ENCODE data around the gene SP2.
"Not testable (repeated sequence)": the region's sequence is repeated elsewhere in the genome, so short reads cannot be mapped to it uniquely, and the experiment has no call there.

SP2 gene

GRCh38 chr17:47917581-47917980 is 21.5 kb downstream of the SP2 start:
- H3K56ac ChIP-seq (ENCODE audit: low read length), result no peak overlapping the region
- H3K18ac ChIP-seq (ENCODE audit: low read length), result no peak overlapping the region
- H3K27me3 ChIP-seq (ENCODE audit: insufficient read depth, low read length, poor library complexity), result no peaks in the 10 kb centered on the region
- no peaks in the 10 kb centered on the region for H3K36me3 ChIP-seq (ENCODE audit: control insufficient read depth, insufficient read depth, low read length)
- H2BK15ac ChIP-seq (replicated peaks; ENCODE audit: low read depth), result no peak overlapping the region
- H3K27ac ChIP-seq (ENCODE audit: low read depth, low read length), result no peak overlapping the region
- H3K4me3 ChIP-seq (ENCODE audit: low read length), result no peak overlapping the region
- no peak overlapping the region for H3K9ac ChIP-seq (ENCODE audit: low read length)
- H3K4me1 ChIP-seq (ENCODE audit: control insufficient read depth, low read depth, low read length), result no peaks in the 10 kb centered on the region
- no peak overlapping the region for H2AK5ac ChIP-seq (ENCODE audit: low read length)
- DNase-seq, result no peak
- no peaks in the 10 kb centered on the region for H3K79me2 ChIP-seq (ENCODE audit: control insufficient read depth, insufficient read depth, low read length)
- no CpG with 5 or more reads among the region's 2 CpGs for WGBS (ENCODE audit: extremely low coverage, insufficient coverage, low lambda C conversion rate)
- no peak overlapping the region for H3K4me2 ChIP-seq (ENCODE audit: low read length)
- H2BK120ac ChIP-seq (ENCODE audit: low read depth, low read length), result no peak overlapping the region
- H4K5ac ChIP-seq (ENCODE audit: low read length), result no peak overlapping the region
- H4K8ac ChIP-seq (ENCODE audit: low read depth, low read length), result no peak overlapping the region
- H3K4ac ChIP-seq (ENCODE audit: low read depth, low read length), result no peak overlapping the region
- H3K23ac ChIP-seq (ENCODE audit: low read length), result no peak overlapping the region
- H3K79me1 ChIP-seq (ENCODE audit: low read length), result no peaks in the 10 kb centered on the region
- no peak overlapping the region for H2BK5ac ChIP-seq (ENCODE audit: low read length)

GRCh38 chr17:47918006-47918405 is 22.0 kb downstream of the SP2 start:
- Histone ChIP-seq H3K4me3 (ENCODE audit: low read length) (no peak overlapping the region), H3K27ac (ENCODE audit: low read depth, low read length) (no peak overlapping the region), H3K79me2 (ENCODE audit: control insufficient read depth, insufficient read depth, low read length) (no peaks in the 10 kb centered on the region), H3K23ac (ENCODE audit: low read length) (no peak overlapping the region), H4K5ac (ENCODE audit: low read length) (no peak overlapping the region), H3K36me3 (ENCODE audit: control insufficient read depth, insufficient read depth, low read length) (no peaks in the 10 kb centered on the region), H3K9ac (ENCODE audit: low read length) (no peak overlapping the region), H3K4me1 (ENCODE audit: control insufficient read depth, low read depth, low read length) (no peaks in the 10 kb centered on the region), H3K4ac (ENCODE audit: low read depth, low read length) (no peak overlapping the region), H2BK120ac (ENCODE audit: low read depth, low read length) (no peak overlapping the region), H2AK5ac (ENCODE audit: low read length) (no peak overlapping the region), H3K18ac (ENCODE audit: low read length) (no peak overlapping the region), H3K27me3 (ENCODE audit: insufficient read depth, low read length, poor library complexity) (no peaks in the 10 kb centered on the region), H3K4me2 (ENCODE audit: low read length) (no peak overlapping the region), H2BK15ac (replicated peaks; ENCODE audit: low read depth) (no peak overlapping the region), H3K56ac (ENCODE audit: low read length) (no peak overlapping the region), H4K8ac (ENCODE audit: low read depth, low read length) (no peak overlapping the region), H3K79me1 (ENCODE audit: low read length) (no peaks in the 10 kb centered on the region), H2BK5ac (ENCODE audit: low read length) (no peak overlapping the region)
- no peak for DNase-seq
- no CpG with 5 or more reads among the region's 2 CpGs for WGBS (ENCODE audit: extremely low coverage, insufficient coverage, low lambda C conversion rate)

GRCh38 chr17:47918991-47919390 is 23.0 kb downstream of the SP2 start:
- no peak overlapping the region for H2BK120ac ChIP-seq (ENCODE audit: low read depth, low read length)
- no peaks in the 10 kb centered on the region for H3K79me1 ChIP-seq (ENCODE audit: low read length)
- H3K56ac ChIP-seq (ENCODE audit: low read length), result no peak overlapping the region
- H2AK5ac ChIP-seq (ENCODE audit: low read length), result no peak overlapping the region
- H2BK5ac ChIP-seq (ENCODE audit: low read length), result no peak overlapping the region
- no peak overlapping the region for H2BK15ac ChIP-seq (replicated peaks; ENCODE audit: low read depth)
- H4K5ac ChIP-seq (ENCODE audit: low read length), result no peak overlapping the region
- H3K4me1 ChIP-seq (ENCODE audit: control insufficient read depth, low read depth, low read length), result no peaks in the 10 kb centered on the region
- no peak overlapping the region for H4K8ac ChIP-seq (ENCODE audit: low read depth, low read length)
- H3K4me3 ChIP-seq (ENCODE audit: low read length), result no peak overlapping the region
- H3K79me2 ChIP-seq (ENCODE audit: control insufficient read depth, insufficient read depth, low read length), result no peaks in the 10 kb centered on the region
- H3K23ac ChIP-seq (ENCODE audit: low read length), result no peak overlapping the region
- H3K4ac ChIP-seq (ENCODE audit: low read depth, low read length), result no peak overlapping the region
- no peak overlapping the region for H3K18ac ChIP-seq (ENCODE audit: low read length)
- H3K27me3 ChIP-seq (ENCODE audit: insufficient read depth, low read length, poor library complexity), result no peaks in the 10 kb centered on the region
- WGBS (ENCODE audit: extremely low coverage, insufficient coverage, low lambda C conversion rate), result no CpG with 5 or more reads among the region's 2 CpGs
- no peaks in the 10 kb centered on the region for H3K36me3 ChIP-seq (ENCODE audit: control insufficient read depth, insufficient read depth, low read length)
- H3K9ac ChIP-seq (ENCODE audit: low read length), result no peak overlapping the region
- DNase-seq, result no peak
- H3K4me2 ChIP-seq (ENCODE audit: low read length), result no peak overlapping the region
- H3K27ac ChIP-seq (ENCODE audit: low read depth, low read length), result no peak overlapping the region

GRCh38 chr17:47919889-47920288 is 23.9 kb downstream of the SP2 start:
- not testable (repeated sequence) for H3K56ac ChIP-seq (ENCODE audit: low read length); H2BK120ac ChIP-seq (ENCODE audit: low read depth, low read length); H3K4me2 ChIP-seq (ENCODE audit: low read length); H3K9ac ChIP-seq (ENCODE audit: low read length); H3K23ac ChIP-seq (ENCODE audit: low read length); H3K18ac ChIP-seq (ENCODE audit: low read length); H2AK5ac ChIP-seq (ENCODE audit: low read length); H3K4me3 ChIP-seq (ENCODE audit: low read length); H3K27me3 ChIP-seq (ENCODE audit: insufficient read depth, low read length, poor library complexity); H3K36me3 ChIP-seq (ENCODE audit: control insufficient read depth, insufficient read depth, low read length); H4K8ac ChIP-seq (ENCODE audit: low read depth, low read length); H4K5ac ChIP-seq (ENCODE audit: low read length); H2BK5ac ChIP-seq (ENCODE audit: low read length); H3K4me1 ChIP-seq (ENCODE audit: control insufficient read depth, low read depth, low read length); H3K27ac ChIP-seq (ENCODE audit: low read depth, low read length); H3K4ac ChIP-seq (ENCODE audit: low read depth, low read length); H3K79me2 ChIP-seq (ENCODE audit: control insufficient read depth, insufficient read depth, low read length); H2BK15ac ChIP-seq (replicated peaks; ENCODE audit: low read depth); DNase-seq; H3K79me1 ChIP-seq (ENCODE audit: low read length)
- no CpG with 5 or more reads among the region's 14 CpGs for WGBS (ENCODE audit: extremely low coverage, insufficient coverage, low lambda C conversion rate)

GRCh38 chr17:47924785-47925677 is 29.0 kb downstream of the SP2 start:
- Histone ChIP-seq H2AK5ac (ENCODE audit: low read length) (no peak overlapping the region), H3K79me2 (ENCODE audit: control insufficient read depth, insufficient read depth, low read length) (no peaks in the 10 kb centered on the region), H3K56ac (ENCODE audit: low read length) (no peak overlapping the region), H3K4me1 (ENCODE audit: control insufficient read depth, low read depth, low read length) (no peaks in the 10 kb centered on the region), H3K18ac (ENCODE audit: low read length) (no peak overlapping the region), H4K5ac (ENCODE audit: low read length) (no peak overlapping the region), H3K23ac (ENCODE audit: low read length) (no peak overlapping the region), H3K4ac (ENCODE audit: low read depth, low read length) (no peak overlapping the region), H3K27ac (ENCODE audit: low read depth, low read length) (no peak overlapping the region), H3K9ac (ENCODE audit: low read length) (no peak overlapping the region), H3K36me3 (ENCODE audit: control insufficient read depth, insufficient read depth, low read length) (peaks cover 3% of the 10 kb centered on the region), H3K4me3 (ENCODE audit: low read length) (no peak overlapping the region), H3K79me1 (ENCODE audit: low read length) (no peaks in the 10 kb centered on the region), H2BK120ac (ENCODE audit: low read depth, low read length) (no peak overlapping the region), H4K8ac (ENCODE audit: low read depth, low read length) (no peak overlapping the region), H2BK5ac (ENCODE audit: low read length) (no peak overlapping the region), H2BK15ac (replicated peaks; ENCODE audit: low read depth) (no peak overlapping the region), H3K27me3 (ENCODE audit: insufficient read depth, low read length, poor library complexity) (no peaks in the 10 kb centered on the region), H3K4me2 (ENCODE audit: low read length) (no peak overlapping the region)
- no CpG with 5 or more reads among the region's 23 CpGs for whole genome bisulfite sequencing (ENCODE audit: extremely low coverage, insufficient coverage, low lambda C conversion rate)
- DNase-seq, result no peak

DNA sequence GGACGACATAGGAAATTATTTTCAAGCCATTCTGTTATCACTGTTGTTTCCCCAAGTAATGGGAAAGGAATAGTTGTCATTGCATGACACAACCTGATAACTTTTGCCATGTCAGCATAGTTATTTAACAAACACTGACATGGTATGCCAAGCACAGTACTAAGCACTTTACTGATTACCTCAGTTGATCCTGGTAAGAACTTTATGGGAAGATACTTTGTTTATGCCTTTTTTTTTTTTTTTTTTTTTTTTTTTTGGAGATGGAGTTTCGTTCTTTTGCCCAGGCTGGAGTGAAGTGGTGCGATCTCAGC is 29.6 kb downstream of the SP2 start:
- Histone ChIP-seq H3K27me3 (ENCODE audit: insufficient read depth, low read length, poor library complexity) (no peaks in the 10 kb centered on the region), H3K4me1 (ENCODE audit: control insufficient read depth, low read depth, low read length) (no peaks in the 10 kb centered on the region), H3K79me1 (ENCODE audit: low read length) (no peaks in the 10 kb centered on the region), H3K4ac (ENCODE audit: low read depth, low read length) (no peak overlapping the region), H3K56ac (ENCODE audit: low read length) (no peak overlapping the region), H3K23ac (ENCODE audit: low read length) (no peak overlapping the region), H2BK120ac (ENCODE audit: low read depth, low read length) (no peak overlapping the region), H3K18ac (ENCODE audit: low read length) (no peak overlapping the region), H3K4me3 (ENCODE audit: low read length) (no peak overlapping the region), H4K5ac (ENCODE audit: low read length) (no peak overlapping the region), H3K27ac (ENCODE audit: low read depth, low read length) (no peak overlapping the region), H3K4me2 (ENCODE audit: low read length) (no peak overlapping the region), H3K36me3 (ENCODE audit: control insufficient read depth, insufficient read depth, low read length) (peaks cover 3% of the 10 kb centered on the region), H2BK5ac (ENCODE audit: low read length) (no peak overlapping the region), H3K9ac (ENCODE audit: low read length) (no peak overlapping the region), H3K79me2 (ENCODE audit: control insufficient read depth, insufficient read depth, low read length) (no peaks in the 10 kb centered on the region), H2AK5ac (ENCODE audit: low read length) (no peak overlapping the region), H4K8ac (ENCODE audit: low read depth, low read length) (no peak overlapping the region), H2BK15ac (replicated peaks; ENCODE audit: low read depth) (no peak overlapping the region)
- DNase-seq, result no peak
- WGBS (ENCODE audit: extremely low coverage, insufficient coverage, low lambda C conversion rate), result no CpG with 5 or more reads among the region's 3 CpGs

Measured in mesendoderm (in vitro differentiated cells).